OCI-LY7 (cell line): Measurements from ENCODE around the gene RAF1. TPM values are rescaled to one million over a fixed set of nuclear protein-coding genes. Genes with fewer than 3 reads are reported as not detected.

ENCODE experiments used
- BruUV-seq: library from RNA; stranded (reverse); fragments of 400-500 nt; replicated peaks from 2 replicates; lab custom pipeline; 2021; lab: Mats Ljungman, UMichigan
- CTCF ChIA-PET: fragments of 300-600 bp; sonication (Branson Sonifier 250); formaldehyde crosslinking; loops from one replicate; lab custom pipeline; 2022; ENCODE audit warnings: antibody characterized with exemption; ENCODE audit not compliant: unreplicated experiment; lab: Charles Lee
- POLR2A ChIA-PET: fragments of 300-600 bp; sonication (Branson Sonifier 250); formaldehyde crosslinking; loops from one replicate; lab custom pipeline; 2022; ENCODE audit warnings: antibody characterized with exemption; lab: Charles Lee
- DNase-seq: peaks from one replicate; pipeline ENCODE4 v3.0.0-alpha.2; 2015; ENCODE audit warnings: low spot score
- H2AFZ ChIP-seq: fragments of 200-600 bp; sonication (generic), shearing (Covaris generic); 2 replicates; pipeline ENCODE4 v1.6.1; 2014; ENCODE audit warnings: mild to moderate bottlenecking, antibody characterized with exemption, low read length, moderate library complexity
- H3K27ac ChIP-seq: fragments of 200-600 bp; sonication (generic); 2 replicates; pipeline ENCODE4 v1.5.1; 2014; ENCODE audit warnings: mixed run types, low read depth, mild to moderate bottlenecking, moderate library complexity, low read length, inconsistent platforms; ENCODE audit not compliant: poor library complexity, severe bottlenecking
- H3K36me3 ChIP-seq: fragments of 200-600 bp; sonication (generic); 2 replicates; pipeline ENCODE4 v1.6.1; 2014; ENCODE audit warnings: mild to moderate bottlenecking, antibody characterized with exemption, low read length, moderate library complexity, mixed read lengths; ENCODE audit not compliant: insufficient read depth
- H3K4me1 ChIP-seq: fragments of 200-600 bp; sonication (generic); 2 replicates; pipeline ENCODE4 v1.5.1; 2014; ENCODE audit warnings: mild to moderate bottlenecking, low read length; ENCODE audit not compliant: insufficient read depth, poor library complexity, severe bottlenecking
- H3K4me2 ChIP-seq: fragments of 200-600 bp; sonication (generic); 2 replicates; pipeline ENCODE4 v1.6.1; 2014; ENCODE audit warnings: mild to moderate bottlenecking, low read length
- H3K4me3 ChIP-seq: fragments of 200-600 bp; sonication (generic); 2 replicates; pipeline ENCODE4 v1.5.1; 2014; ENCODE audit warnings: mild to moderate bottlenecking, low read depth, low read length; ENCODE audit not compliant: poor library complexity, severe bottlenecking
- H3K79me2 ChIP-seq: fragments of 200-600 bp; sonication (generic); 2 replicates; pipeline ENCODE4 v1.6.1; 2016; ENCODE audit warnings: low read depth, mild to moderate bottlenecking, low read length, moderate library complexity, mixed read lengths; ENCODE audit not compliant: insufficient read depth
- H3K9me2 ChIP-seq: fragments of 200-600 bp; sonication (generic); 2 replicates; pipeline ENCODE4 v1.6.1; 2016; ENCODE audit warnings: mild to moderate bottlenecking, low read length, mixed read lengths; ENCODE audit not compliant: insufficient read depth
- H3K9me3 ChIP-seq: fragments of 200-600 bp; sonication (generic); 2 replicates; pipeline ENCODE4 v1.6.1; 2014; ENCODE audit warnings: mild to moderate bottlenecking, mixed run types, low read length, mixed read lengths
- H4K20me1 ChIP-seq: fragments of 200-600 bp; sonication (generic); 2 replicates; pipeline ENCODE4 v1.6.1; 2014; ENCODE audit warnings: mild to moderate bottlenecking, antibody characterized with exemption, low read length, moderate library complexity, mixed read lengths; ENCODE audit not compliant: insufficient read depth
- EZH2phosphoT487 ChIP-seq: fragments of 200-600 bp; sonication (generic); IDR thresholded peaks from 2 replicates; pipeline ENCODE4 v1.6.1; 2018; ENCODE audit warnings: low read depth, borderline replicate concordance, mild to moderate bottlenecking, mixed run types, antibody characterized with exemption, low read length, moderate library complexity, mixed read lengths
- intact Hi-C: fragments of 100-400 bp; cut with micrococcal nuclease; formaldehyde crosslinking; loops from one replicate; pipeline ENCODE4 v1.10.0; 2022; ENCODE audit not compliant: unreplicated experiment
- total RNA-seq, 2 experiments: library from RNA; depleted of rRNA in 1 of 2; stranded (reverse); fragments of >200 nt in 1 of 2; shearing (Covaris generic) in 1 of 2; gene quantifications; 2 replicates each; pipeline ENCODE4 v1.2.3, GENCODE V29; 2014 to 2022
- TF ChIP-seq, protein P1 (sequence below): fragments of 200-600 bp; sonication (generic); conservative IDR thresholded peaks from 2 replicates; pipeline ENCODE4 v1.5.1; 2014; ENCODE audit warnings: mild to moderate bottlenecking, antibody characterized with exemption, low read length, moderate library complexity, mixed read lengths

RAF1 gene
- total RNA-seq, 2 experiments from 2014 or later, result 88.0 to 90.8 TPM

DNA sequence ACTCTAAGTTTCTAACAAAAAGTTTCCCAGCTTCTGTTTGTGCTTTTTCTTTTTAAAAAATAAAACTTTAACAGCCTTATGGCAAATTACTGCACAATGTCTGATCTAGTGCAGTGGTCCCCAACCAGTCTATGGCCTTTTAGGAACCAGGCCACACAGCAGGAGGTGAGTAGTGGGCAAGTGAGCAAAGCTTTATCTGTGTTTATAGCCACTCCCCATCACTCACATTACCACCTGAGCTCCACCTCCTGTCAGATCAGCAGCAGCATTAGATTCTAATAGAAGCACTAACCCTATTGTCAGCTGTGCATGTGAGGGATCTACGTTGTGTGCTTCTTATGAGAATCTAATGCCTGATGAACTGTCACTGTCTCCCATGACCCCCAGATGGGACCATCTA lies 101.5 kb downstream of the RAF1 start:
- ChIA-PET POLR2A (interaction anchor here (0.5 to 1.1 kb wide), 3 partner anchors 10 to 57 kb away, joined by 3 read pairs; no protein-coding TSS in a partner anchor), CTCF (no interaction called here)
- peaks cover 13% of the 10 kb centered on the region; the same call in 1 of the 2 replicates for H3K9me3 ChIP-seq
- no peak overlapping the region for H3K4me3 ChIP-seq
- H3K9me2 ChIP-seq, result no peaks in the 10 kb centered on the region
- H3K36me3 ChIP-seq, result peaks cover 17% of the 10 kb centered on the region
- intact Hi-C loops, result no loop called here
- peaks cover 32% of the 10 kb centered on the region for H4K20me1 ChIP-seq
- H3K79me2 ChIP-seq, result peaks cover 93% of the 10 kb centered on the region
- no peak overlapping the region for H2AFZ ChIP-seq
- no peak overlapping the region for H3K27ac ChIP-seq
- no TSS peak for BruUV-seq
- TF ChIP-seq, protein P1, sequence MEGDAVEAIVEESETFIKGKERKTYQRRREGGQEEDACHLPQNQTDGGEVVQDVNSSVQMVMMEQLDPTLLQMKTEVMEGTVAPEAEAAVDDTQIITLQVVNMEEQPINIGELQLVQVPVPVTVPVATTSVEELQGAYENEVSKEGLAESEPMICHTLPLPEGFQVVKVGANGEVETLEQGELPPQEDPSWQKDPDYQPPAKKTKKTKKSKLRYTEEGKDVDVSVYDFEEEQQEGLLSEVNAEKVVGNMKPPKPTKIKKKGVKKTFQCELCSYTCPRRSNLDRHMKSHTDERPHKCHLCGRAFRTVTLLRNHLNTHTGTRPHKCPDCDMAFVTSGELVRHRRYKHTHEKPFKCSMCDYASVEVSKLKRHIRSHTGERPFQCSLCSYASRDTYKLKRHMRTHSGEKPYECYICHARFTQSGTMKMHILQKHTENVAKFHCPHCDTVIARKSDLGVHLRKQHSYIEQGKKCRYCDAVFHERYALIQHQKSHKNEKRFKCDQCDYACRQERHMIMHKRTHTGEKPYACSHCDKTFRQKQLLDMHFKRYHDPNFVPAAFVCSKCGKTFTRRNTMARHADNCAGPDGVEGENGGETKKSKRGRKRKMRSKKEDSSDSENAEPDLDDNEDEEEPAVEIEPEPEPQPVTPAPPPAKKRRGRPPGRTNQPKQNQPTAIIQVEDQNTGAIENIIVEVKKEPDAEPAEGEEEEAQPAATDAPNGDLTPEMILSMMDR, result no peak
- no peak for TF ChIP-seq EZH2phosphoT487
- DNase-seq, result no peak
- H3K4me2 ChIP-seq, result no peak overlapping the region
- peaks cover 40% of the 10 kb centered on the region for H3K4me1 ChIP-seq

DNA sequence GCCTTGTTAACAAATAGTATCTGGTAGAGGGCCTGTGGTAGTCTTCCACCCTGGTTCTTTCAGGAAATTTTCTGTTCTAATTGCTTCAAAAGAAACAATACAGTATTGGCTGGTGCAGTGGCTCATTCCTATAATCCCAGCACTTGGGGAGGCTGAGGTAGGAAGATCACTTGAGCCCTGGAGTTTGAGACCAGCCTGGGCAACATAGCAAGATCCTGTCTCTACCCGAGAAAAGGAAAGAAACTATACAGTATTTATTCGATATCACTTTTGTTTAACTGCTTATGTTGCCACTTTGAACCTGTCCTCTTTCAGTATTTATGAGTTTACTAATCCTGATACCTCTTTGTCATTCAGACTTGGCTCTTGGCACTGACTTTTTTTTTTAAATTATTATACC lies 102.5 kb downstream of the RAF1 start:
- Histone ChIP-seq H3K9me3 (peaks cover 6% of the 10 kb centered on the region; the same call in 1 of the 2 replicates), H3K4me3 (no peak overlapping the region), H3K79me2 (peaks cover 88% of the 10 kb centered on the region), H3K4me1 (peaks cover 42% of the 10 kb centered on the region), H3K36me3 (peaks cover 9% of the 10 kb centered on the region; the same call in 1 of the 2 replicates), H4K20me1 (peaks cover 34% of the 10 kb centered on the region), H3K9me2 (no peaks in the 10 kb centered on the region), H3K4me2 (0 out of 2 replicates have a peak overlapping the region, but pooled peaks have one; percentile 90), H3K27ac (no peak overlapping the region), H2AFZ (no peak overlapping the region)
- TF ChIP-seq, protein P1, result no peak
- TF ChIP-seq EZH2phosphoT487, result no peak
- no TSS peak for BruUV-seq
- no peak for DNase-seq
- intact Hi-C loops, result no loop called here
- POLR2A ChIA-PET, result no interaction called here
- CTCF ChIA-PET, result no interaction called here

DNA sequence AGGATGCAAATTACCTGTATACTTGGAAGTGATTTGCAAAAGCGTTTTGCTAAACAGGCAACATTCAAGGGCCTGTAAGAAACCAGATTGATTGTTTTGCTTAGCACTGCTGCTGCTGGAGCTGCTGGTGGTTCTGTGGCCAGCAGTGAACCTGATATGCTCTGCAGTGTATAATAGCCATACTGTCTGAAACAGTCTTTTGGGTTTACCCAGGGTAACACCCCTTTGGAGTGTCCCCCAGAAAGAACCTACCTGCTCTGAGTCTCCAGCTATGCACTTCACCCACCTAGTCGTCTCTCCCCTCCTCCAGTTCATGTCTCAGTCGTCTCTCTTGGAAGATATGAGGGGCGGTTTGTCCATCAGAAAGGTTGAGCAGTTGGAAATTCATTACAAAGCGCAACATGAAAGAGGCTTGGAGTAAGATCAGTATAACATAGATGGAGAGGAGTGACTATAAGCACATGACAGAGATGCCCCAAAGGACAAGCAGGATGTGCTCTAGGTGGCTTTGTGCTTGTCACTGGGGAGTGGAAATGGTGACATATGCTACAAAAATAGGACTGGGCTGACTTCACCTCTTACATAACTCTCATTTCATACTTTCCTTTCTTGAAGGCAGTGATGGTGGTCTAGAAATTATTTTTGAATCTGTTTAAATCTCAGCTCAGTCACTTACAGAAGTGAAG lies 103.3 kb downstream of the RAF1 start:
- no peak overlapping the region for H2AFZ ChIP-seq
- POLR2A ChIA-PET, result interaction anchor here (0.7 kb wide), 1 partner anchor 20 kb away, joined by 3 read pairs; no protein-coding TSS in a partner anchor
- no peaks in the 10 kb centered on the region for H3K9me3 ChIP-seq
- peaks cover 3% of the 10 kb centered on the region; the same call in 1 of the 2 replicates for H3K36me3 ChIP-seq
- TF ChIP-seq, protein P1, result no peak
- TF ChIP-seq EZH2phosphoT487, result no peak
- DNase-seq, result peak; percentile 47
- CTCF ChIA-PET, result no interaction called here
- intact Hi-C loops, result no loop called here
- peak overlapping the region; percentile 90 for H3K4me2 ChIP-seq
- H4K20me1 ChIP-seq, result peaks cover 34% of the 10 kb centered on the region
- peaks cover 47% of the 10 kb centered on the region for H3K4me1 ChIP-seq
- BruUV-seq, result no TSS peak
- H3K79me2 ChIP-seq, result peaks cover 80% of the 10 kb centered on the region
- no peak overlapping the region for H3K4me3 ChIP-seq
- H3K9me2 ChIP-seq, result no peaks in the 10 kb centered on the region
- H3K27ac ChIP-seq, result no peak overlapping the region
